ENCODE data around the gene KCNJ12. TPM values are rescaled to one million over a fixed set of nuclear protein-coding genes. Genes with fewer than 3 reads are reported as not detected.
A peak's percentile ranks its signal among the peaks of the same experiment; 100 is the strongest.
"Not testable (repeated sequence)": the region's sequence is repeated elsewhere in the genome, so short reads cannot be mapped to it uniquely, and the experiment has no call there.

The KCNJ12 gene
- total RNA-seq, 4 donors from 2014 or later = 0.94 to 1.7 TPM; not detected in 2

DNA sequence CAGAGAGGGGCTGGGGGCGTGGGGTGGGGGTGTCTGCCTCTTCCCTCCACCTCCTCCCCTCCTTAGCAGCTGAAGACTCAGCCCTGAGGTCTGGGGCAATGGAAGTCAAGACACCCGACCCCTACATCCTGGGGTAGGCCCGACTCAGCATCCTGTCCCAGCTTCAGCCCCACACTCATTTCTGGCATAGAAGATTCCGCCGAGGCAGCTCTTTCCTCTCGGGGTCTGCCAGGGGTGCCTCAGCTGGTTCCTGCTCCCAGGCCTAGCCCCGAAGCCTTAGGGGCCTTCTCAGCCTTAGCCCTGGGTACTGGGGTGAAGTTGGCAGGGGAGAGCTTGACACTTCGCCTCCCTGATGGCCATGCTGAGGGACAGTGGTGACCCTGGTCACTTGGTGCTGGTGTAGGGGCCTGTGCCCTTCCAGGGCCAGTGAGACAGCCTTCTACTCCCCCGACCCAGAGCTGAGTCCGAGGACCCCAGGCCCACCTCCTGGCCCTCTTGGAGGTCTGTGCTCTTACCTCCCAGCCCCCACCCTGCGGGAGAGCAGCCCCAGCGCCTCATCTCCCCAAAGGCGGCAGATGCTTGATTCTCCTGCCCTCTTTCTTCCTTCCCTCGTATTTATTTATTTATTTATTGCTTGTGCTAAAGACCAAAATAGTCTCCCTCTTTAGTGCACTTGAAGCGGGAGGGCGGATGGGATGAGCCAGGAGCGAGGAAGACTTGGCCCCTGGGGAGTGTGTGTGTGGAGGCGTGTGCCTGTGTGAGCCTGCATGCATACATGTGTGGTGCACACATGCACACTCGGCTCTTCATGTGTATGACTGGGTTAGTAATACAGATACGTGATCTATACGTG lies 42.5 kb downstream of the KCNJ12 start:
- H3K27ac ChIP-seq = no peak overlapping the region
- H3K4me1 ChIP-seq = no peaks in the 10 kb centered on the region
- H3K27me3 ChIP-seq = no peaks in the 10 kb centered on the region
- H3K4me3 ChIP-seq = no peak overlapping the region
- H3K9me3 ChIP-seq = no peaks in the 10 kb centered on the region
- no peaks in the 10 kb centered on the region for H3K36me3 ChIP-seq
- TF ChIP-seq POLR2A (IDR thresholded peaks at IDR 0.05) (no peak), CTCF (IDR thresholded peaks at IDR 0.05) (no peak)
- DNase-seq = peak in 1 of 3 donors; percentile 37

DNA sequence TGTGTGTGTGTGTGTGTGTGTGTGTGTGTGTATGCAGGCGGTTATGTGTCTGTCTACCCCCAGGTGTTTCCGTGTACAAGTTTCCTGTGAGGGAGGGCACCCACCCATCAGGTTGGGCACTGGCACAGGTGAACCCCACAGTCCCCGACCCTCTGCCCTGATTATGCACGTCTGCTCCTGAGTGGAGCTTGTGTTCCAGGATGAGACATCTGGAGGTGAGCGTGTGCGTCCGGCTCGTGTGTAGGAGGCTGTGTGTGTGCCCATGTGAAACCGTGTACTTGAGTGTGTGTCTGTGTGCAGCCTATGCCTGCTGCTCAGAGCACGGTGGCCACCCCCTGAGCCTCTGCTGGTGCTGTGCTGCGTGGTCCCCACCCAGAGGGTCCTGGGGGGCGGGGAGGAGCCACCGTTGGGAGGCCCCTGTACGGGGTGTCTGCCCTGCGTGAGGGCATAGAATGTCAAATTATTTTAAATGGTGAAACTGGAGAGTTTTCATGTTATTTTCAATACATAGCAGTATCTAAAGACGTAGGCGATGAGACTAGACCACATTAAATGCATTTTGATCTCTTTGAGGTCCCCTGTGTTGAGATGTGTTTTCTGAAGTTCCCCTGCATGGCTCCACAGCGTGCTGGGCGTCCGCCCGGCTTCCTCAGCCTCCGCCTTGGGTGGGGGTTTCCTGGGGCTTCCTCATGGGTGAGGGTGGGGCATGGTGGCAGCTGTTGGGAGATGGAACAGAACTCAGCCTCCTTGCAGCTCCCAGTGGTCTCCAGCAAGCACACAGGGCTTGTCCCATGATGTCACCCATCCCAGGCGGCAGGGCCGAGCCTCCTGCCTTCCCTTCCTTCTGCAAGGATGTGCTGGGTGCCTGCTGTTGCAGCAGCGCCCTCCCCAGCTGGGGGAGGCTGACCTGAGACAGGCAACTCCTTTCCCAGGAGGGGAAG lies 43.4 kb downstream of the KCNJ12 start:
- TF ChIP-seq POLR2A (IDR thresholded peaks at IDR 0.05) (no peak), CTCF (IDR thresholded peaks at IDR 0.05) (no peak)
- no peaks in the 10 kb centered on the region for H3K9me3 ChIP-seq
- H3K36me3 ChIP-seq = no peaks in the 10 kb centered on the region
- no peaks in the 10 kb centered on the region for H3K27me3 ChIP-seq
- H3K4me1 ChIP-seq = no peaks in the 10 kb centered on the region
- no peak overlapping the region for H3K27ac ChIP-seq
- DNase-seq = peak in 1 of 3 donors; percentile 40
- H3K4me3 ChIP-seq = no peak overlapping the region

- H3K4me3 ChIP-seq, H3K27me3 ChIP-seq, H3K27ac ChIP-seq, H3K4me1 ChIP-seq, H3K9me3 ChIP-seq, H3K36me3 ChIP-seq: not testable (repeated sequence)
- peak in 1 of 3 donors; percentile 32 for DNase-seq
Observed at GRCh38 chr17:21420503-21421090, 44.4 kb downstream of the KCNJ12 start.

DNA sequence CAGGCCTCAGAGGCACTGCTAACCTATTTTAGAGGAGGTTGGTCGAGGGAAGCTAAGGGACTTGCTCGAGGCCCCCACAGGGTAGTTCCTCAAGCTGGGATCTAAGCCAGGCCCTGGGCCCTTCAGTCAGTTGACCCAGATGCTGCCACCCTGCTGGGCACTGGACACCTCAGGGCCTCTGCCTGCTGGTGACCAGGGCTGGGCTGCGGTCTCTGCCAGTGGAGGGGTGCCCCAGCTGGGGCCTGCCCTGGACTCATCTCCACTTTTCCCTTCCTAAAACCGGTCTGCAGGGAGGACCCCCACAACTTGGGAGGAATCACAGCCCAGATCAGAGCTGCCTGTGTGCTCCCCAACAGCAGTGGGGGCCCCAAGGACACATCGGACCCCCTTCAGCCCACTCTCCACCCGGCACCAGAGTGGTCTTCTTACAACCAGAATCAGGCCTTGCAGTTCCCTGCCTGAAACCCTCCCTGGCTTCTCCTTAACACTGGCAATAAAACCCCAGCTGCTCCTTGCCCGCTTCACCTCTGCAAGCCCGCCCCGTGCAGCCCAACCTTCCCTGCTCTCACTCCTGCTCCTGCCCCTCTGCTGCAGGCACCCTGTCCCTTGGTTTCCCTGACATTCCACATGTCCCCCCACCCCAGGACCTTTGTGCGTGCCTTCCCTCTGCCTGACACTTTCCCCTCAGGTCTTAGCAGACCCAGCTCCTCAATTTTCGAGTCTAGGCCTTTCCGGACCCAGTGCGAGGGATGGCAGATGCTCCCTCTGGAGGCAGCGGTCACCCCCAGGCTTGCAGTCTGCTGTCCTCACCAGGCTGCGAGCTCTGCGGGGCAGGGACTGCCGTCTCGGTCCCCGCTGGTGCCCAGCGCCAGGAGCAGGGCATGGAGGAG lies 45.5 kb downstream of the KCNJ12 start:
- not testable (repeated sequence) for H3K4me1 ChIP-seq, H3K27me3 ChIP-seq, H3K4me3 ChIP-seq, H3K27ac ChIP-seq, H3K36me3 ChIP-seq, H3K9me3 ChIP-seq
- DNase-seq = peak in 1 of 3 donors; percentile 41

DNA sequence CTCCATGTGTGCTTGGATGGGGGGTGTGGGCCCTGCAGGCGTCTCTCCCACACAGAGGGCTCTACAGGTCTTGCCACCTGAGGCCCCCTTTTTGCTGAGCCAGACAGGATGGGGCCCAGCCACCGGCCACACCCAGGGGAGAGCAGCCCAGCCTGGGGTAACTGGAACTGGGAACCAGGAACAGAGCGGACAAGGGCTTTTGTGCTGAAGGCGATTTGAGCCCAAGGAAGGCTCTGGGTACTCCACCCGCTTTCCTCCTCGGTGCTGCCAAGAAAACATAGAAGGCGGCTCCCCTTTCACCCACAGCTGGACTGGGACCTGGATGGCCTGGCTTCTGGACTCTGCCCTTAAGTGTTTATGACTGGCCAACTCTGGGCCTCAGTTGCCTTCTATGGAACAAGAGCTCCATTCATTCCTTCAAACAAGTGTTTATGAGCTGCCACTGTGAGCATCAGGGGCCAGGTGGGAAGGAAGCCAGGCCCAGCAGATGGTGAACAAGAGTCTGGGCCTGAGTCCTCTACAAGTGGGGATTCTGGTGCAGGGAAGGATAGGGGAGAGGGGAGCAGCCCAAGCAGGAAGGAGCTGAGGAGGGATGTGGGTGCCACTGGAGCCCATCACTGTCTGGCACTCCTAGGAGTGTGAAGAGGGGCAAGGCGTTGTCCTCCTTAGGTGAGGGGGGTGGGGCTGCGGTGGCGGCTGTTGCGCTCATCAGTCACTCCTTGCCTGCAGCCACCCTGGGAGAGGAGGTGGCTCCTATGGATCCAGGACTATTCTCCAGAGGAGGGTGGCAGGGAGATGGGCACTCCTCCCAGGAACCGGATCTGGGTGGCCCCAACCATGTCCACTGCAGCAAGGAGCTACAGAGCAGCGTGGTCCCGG lies 46.4 kb downstream of the KCNJ12 start:
- not testable (repeated sequence) for H3K9me3 ChIP-seq, H3K4me3 ChIP-seq, H3K27ac ChIP-seq, H3K36me3 ChIP-seq, H3K4me1 ChIP-seq, H3K27me3 ChIP-seq
- peak in 2 of 3 donors; percentile 25 to 36 for DNase-seq

GRCh38 chr17:21423190-21423493 lies 47.0 kb downstream of the KCNJ12 start:
- not testable (repeated sequence) for H3K4me1 ChIP-seq, H3K36me3 ChIP-seq, H3K9me3 ChIP-seq, H3K27ac ChIP-seq, H3K4me3 ChIP-seq, H3K27me3 ChIP-seq
- peak in 1 of 3 donors; percentile 22 for DNase-seq

GRCh38 chr17:21424697-21425096 lies 48.5 kb downstream of the KCNJ12 start:
- not testable (repeated sequence) for DNase-seq, H3K4me1 ChIP-seq, H3K27ac ChIP-seq, H3K36me3 ChIP-seq, H3K4me3 ChIP-seq, H3K9me3 ChIP-seq, H3K27me3 ChIP-seq

Measured in Peyer's patch (tissue), 4 donors.